BJ (cell line): ENCODE data around the gene MAS1L. TPM values are rescaled to one million over a fixed set of nuclear protein-coding genes. Genes with fewer than 3 reads are reported as not detected.

Experiments
- CTCF ChIA-PET: fragments of 350-600 bp; formaldehyde crosslinking; extraction: SDS; loops from one replicate; lab custom pipeline; 2021; ENCODE audit warnings: antibody characterized with exemption, inconsistent platforms; lab: Yijun Ruan, JAX
- POLR2A ChIA-PET: fragments of 300-600 bp; sonication (Branson Sonifier 250); formaldehyde crosslinking; extraction: SDS; loops from one replicate; lab custom pipeline; 2021; ENCODE audit warnings: antibody characterized with exemption; lab: Charles Lee
- DNase-seq: peaks from one replicate; pipeline ENCODE4 v3.0.0-alpha.2; 2011; ENCODE audit warnings: low read depth
- H3K27me3 ChIP-seq: 2 replicates; pipeline ENCODE4 v1.6.0; 2011; ENCODE audit warnings: low read length; ENCODE audit not compliant: control insufficient read depth, insufficient read depth
- H3K36me3 ChIP-seq: 2 replicates; pipeline ENCODE4 v1.5.1; 2011; ENCODE audit warnings: low read length; ENCODE audit not compliant: control insufficient read depth, insufficient read depth
- H3K4me3 ChIP-seq: 2 replicates; pipeline ENCODE4 v1.5.1; 2011; ENCODE audit warnings: low read depth, mild to moderate bottlenecking, control low read depth, low read length
- CTCF ChIP-seq: IDR thresholded peaks from 2 replicates; pipeline ENCODE4 v1.5.1; 2011; ENCODE audit warnings: low read depth, mild to moderate bottlenecking, control low read depth, inconsistent platforms, low read length, moderate library complexity; ENCODE audit not compliant: insufficient read depth
- polyA plus RNA-seq: library from polyadenylated mRNA; depleted of rRNA; stranded (reverse); fragments of >200 nt; gene quantifications from 2 replicates; pipeline ENCODE4 v1.2.3, GENCODE V29; 2011

The MAS1L gene
- polyA plus RNA-seq, 1 experiment = not detected

- H3K27me3 ChIP-seq = no peaks in the 10 kb centered on the region
- POLR2A ChIA-PET = no interaction called here
- no peak for TF ChIP-seq CTCF
- H3K36me3 ChIP-seq = no peaks in the 10 kb centered on the region
- no peak for DNase-seq
- CTCF ChIA-PET = no interaction called here
- H3K4me3 ChIP-seq = no peak overlapping the region
Measured at GRCh38 chr6:29479560-29479959, 8.2 kb downstream of the MAS1L start.

GRCh38 chr6:29478740-29479139, 9.0 kb downstream of the MAS1L start:
- ChIA-PET POLR2A (no interaction called here), CTCF (no interaction called here)
- Histone ChIP-seq H3K36me3 (no peaks in the 10 kb centered on the region), H3K4me3 (no peak overlapping the region), H3K27me3 (no peaks in the 10 kb centered on the region)
- no peak for TF ChIP-seq CTCF
- no peak for DNase-seq

- CTCF ChIA-PET = no interaction called here
- POLR2A ChIA-PET = no interaction called here
- Histone ChIP-seq H3K4me3 (no peak overlapping the region), H3K27me3 (no peaks in the 10 kb centered on the region), H3K36me3 (no peaks in the 10 kb centered on the region)
- no peak for DNase-seq
- TF ChIP-seq CTCF = no peak
Measured at GRCh38 chr6:29477923-29478450, 9.8 kb downstream of the MAS1L start.

GRCh38 chr6:29474996-29475395, 12.8 kb downstream of the MAS1L start:
- DNase-seq = no peak
- TF ChIP-seq CTCF = no peak
- ChIA-PET CTCF (no interaction called here), POLR2A (no interaction called here)
- no peak overlapping the region for H3K4me3 ChIP-seq
- H3K36me3 ChIP-seq = no peaks in the 10 kb centered on the region
- no peaks in the 10 kb centered on the region for H3K27me3 ChIP-seq

GRCh38 chr6:29466241-29466640, 21.5 kb downstream of the MAS1L start:
- DNase-seq = no peak
- CTCF ChIA-PET = no interaction called here
- Histone ChIP-seq H3K36me3 (no peaks in the 10 kb centered on the region), H3K4me3 (no peak overlapping the region), H3K27me3 (no peaks in the 10 kb centered on the region)
- TF ChIP-seq CTCF = no peak
- POLR2A ChIA-PET = no interaction called here
